Stimulated activated CD8-positive, alpha-beta memory T cell treated with anti-CD3 and anti-CD28 coated beads, Interleukin-4, amount 100 ng/mL, for 1 hour (primary cell): Measurements from ENCODE around the gene KRT6B.
"Not testable (repeated sequence)": the region's sequence is repeated elsewhere in the genome, so short reads cannot be mapped to it uniquely, and the experiment has no call there.

Source experiments
- DNase-seq, 2 donors: peaks; one replicate each; pipeline ENCODE4 v3.0.0-alpha.2; 2020; ENCODE audit warnings: low read depth in 2 of 2, low spot score in 1 of 2

Gene KRT6B

DNA sequence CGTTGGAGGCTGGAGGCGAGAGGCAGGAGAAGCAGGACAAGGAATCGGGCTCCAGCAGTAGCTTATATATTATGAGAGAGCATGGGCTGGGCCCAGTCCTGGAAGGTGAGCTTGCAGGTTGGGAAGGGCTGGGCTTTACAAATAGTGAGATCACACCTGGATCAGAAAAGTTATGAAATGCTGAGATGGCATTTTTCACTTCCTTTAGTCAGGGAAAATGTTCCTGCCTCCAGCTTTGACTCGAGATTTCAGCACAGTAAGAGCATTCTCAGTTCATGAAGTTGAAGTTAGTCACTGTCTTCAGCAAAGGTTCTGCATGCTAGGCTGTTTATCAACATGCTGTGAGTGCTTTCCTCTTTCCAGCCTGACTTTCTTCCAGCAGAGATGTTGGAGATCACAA is 21.8 kb upstream of the KRT6B start, which contains the start of gene KRT6C:
TSS of gene KRT6C (minus strand) at position 38 of the 400 bp plus-strand sequence. CDS start 68 bp downstream, outside the sequence.
- DNase-seq: no peak

- DNase-seq: no peak
Observed at GRCh38 chr12:52469853-52470252, 17.9 kb upstream of the KRT6B start.

GRCh38 chr12:52464897-52465296 is 13.0 kb upstream of the KRT6B start:
- DNase-seq: no peak

DNA sequence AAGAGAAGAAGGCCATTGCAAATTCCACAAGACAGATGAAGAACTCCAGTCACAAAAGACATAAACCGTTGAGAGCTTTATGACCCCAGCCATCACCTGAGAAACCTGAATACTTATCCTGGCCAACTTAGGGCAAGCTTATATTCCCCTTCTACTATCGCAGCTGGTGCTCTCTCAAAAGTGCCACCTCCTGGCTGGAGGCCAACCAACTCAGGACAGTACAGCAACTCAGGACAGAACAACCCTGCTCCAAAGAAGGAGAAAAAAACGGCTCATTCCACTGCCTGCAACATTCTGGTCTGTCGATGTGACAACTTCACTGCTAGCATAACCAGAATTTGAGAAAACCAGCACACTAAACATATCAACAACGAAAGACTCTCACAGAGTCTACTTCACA is 9.7 kb upstream of the KRT6B start:
- DNase-seq: no peak

DNA sequence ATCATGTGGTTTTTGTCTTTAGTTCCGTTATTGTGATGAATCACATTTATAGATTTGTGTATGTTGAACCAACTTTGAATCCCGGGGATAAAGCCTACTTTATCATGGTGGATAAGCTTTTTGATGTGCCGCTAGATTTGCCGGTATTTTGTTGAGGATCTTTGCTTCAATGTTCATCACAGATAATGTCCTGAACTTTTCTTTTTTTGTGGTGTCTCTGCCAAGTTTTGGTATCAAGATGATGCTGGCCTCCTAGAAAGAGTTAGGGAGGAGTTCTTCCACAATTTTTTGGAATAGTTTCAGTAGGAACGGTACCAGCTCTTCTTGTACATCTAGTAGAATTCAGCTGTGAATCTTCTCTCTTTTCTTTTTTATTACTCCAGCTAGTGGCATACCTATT is 6.9 kb upstream of the KRT6B start:
- no peak for DNase-seq

DNA sequence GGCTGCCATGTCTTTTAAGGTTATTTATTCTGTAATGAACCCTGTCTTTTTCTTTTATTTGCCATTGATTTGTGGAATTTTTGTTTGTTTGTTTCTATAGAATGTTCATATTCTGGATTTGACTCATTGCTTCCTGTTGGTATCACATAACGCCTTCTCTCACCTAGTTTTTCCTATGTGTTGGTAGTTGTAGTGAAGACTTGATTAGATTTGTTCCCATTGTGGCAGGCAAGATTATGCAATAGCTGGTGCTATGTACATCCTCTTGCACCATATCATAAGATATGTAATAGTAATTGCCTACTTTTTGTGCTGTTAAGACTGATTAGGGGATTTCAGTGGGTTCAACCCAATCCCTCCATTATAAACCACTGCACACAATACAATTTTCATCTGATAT is 3.9 kb upstream of the KRT6B start:
- DNase-seq: no peak

DNA sequence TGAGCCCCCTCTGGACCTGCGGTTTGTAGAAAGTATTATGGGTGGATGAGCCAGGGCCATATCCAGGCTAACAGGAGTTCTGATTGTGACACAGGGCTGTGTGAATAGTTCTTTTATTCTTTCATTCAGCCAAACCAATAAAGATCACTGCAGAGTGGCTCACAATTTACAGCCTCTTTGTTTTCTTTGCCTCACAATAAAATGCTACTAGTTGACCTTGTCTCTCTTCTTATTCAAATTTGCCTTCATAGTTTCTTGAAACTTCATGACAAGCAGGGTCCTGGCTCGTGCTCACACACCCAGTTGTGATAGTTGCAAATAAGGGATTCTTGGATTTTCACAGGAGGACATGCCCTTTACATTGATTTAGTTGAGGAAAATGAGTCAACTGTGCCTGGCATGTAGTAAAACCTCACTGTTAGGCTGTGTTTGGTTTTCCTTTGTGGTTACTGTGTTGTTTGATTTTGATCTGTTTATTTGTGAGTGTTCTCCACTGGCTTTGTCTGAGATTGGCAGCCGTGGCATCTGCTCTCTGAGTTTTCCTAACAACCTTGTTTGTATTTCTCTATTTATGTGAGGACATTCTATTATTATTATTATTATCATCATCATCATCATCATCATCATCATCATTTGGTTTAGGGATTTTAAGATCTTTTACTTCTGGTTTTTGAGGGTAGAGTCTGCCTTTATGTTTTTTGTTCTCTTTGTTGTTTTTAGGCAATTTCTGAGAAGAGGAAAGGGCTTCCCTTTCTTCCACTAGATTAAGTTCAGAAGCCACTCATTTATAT is 2.7 kb upstream of the KRT6B start:
- DNase-seq: no peak

- DNase-seq: no peak
Observed at GRCh38 chr12:52448228-52448627, 3.7 kb downstream of the KRT6B start.

DNA sequence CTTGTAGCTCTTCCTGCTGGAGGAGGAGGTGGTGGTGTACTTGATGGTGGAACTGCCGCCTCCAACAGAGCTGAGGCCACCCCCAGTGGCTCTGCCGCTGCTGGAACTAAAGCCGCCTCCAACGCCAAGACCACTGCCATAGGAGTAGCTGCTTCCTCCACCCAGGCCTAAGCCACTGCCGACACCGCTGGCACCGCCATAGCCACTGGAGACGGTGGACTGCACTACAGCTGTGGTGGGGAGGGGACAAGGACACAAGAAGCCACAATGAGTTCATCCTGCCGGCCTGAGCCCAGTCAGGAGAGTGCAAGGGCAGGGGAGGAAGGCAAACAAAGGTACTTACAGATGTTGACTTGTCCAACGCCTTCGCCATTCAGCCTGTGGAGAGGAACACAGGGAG is 4.8 kb downstream of the KRT6B start:
- not testable (repeated sequence) for DNase-seq

DNA sequence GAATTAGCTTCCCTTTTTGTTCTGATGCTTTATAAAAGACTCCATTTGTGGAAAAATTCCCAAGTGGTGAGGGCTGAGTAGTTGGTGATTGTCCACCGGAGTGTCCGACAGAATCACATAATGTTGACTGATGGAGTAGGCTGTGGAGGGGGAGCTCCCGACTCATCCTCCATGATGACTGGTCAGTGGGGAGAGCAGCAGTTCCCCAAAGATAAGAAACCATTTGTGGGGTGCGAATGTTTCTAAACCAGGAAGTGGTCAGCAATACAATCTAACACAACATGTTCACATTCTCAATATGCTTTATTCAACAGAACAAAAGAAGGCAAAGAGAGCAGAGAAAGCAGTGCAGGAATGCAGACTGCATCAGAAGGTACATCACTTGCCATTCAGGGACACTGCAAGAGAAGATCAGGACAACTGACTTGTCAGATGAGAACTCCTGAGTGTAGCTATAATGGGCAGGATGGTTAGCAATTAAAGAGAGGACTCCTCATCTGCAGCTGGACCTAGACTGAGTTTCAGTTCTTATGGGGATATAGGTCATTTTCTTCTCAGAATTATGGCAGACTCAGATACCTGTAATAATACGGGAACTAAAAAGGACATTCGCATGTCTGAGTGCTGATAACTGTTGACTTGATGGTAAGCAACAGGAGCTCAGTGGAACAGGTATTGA is 5.4 kb downstream of the KRT6B start:
- no peak for DNase-seq

DNA sequence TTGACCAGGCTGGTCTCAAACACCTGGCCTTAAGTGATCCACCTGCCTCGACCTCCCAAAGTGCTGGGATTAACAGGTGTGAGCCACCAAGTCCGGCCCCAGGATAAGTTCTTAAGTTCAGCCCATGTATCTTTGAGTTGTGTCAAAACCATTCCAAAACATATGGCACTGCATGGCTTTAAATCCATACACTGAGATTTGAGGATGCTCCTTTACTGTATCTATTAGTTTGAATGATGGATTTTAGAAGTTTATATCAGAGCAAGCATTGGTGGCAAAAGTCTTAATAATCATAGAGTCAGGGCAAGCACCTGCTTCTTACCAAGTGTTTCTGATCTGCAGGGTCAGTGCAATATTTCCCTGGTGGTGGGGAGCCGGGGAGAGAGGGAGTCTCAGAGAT is 6.1 kb downstream of the KRT6B start:
- no peak for DNase-seq

DNA sequence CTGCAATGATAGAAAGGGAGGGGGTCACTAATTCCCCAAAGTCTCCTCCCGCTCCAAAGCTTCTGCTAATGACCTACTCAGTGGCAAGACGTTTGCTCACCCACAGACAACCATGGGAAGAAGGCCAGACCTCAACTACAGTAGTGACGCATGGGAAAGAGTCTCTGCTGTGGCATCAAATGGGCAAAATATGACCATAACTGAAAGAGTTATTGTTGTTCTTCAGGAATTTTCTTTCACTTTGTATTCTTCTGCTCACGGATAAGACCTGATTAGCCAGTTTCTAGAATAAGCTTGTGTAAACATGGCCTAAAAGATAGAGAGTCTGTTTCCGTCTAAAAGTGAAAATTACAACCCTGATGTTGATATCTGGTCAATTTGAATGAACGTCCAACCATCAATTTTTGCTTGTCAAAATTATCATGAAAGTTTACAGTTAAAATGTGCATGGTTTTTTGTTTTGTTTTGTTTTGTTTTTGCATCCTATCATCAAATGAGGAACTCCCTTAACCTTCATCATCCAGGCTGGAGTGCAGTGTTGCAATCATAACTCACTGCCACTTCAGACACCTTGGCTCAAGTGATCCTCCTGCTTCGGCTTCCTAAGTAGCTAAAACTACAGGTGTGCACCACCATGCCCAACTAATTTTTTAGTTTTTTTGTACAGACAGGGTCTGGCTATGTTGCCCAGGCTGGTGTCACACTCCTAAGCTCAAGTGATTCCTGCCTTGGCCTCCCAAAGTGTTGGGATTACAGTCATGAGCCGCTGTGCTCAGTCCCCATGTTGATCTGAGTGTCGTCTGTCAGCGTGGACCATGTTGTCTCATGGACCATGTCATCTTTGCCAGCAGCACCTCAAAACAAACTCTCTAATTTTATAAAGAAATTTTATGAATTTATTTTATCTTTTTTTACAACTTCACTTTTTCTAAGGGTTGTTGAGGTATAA is 7.0 kb downstream of the KRT6B start:
- DNase-seq: no peak

DNA sequence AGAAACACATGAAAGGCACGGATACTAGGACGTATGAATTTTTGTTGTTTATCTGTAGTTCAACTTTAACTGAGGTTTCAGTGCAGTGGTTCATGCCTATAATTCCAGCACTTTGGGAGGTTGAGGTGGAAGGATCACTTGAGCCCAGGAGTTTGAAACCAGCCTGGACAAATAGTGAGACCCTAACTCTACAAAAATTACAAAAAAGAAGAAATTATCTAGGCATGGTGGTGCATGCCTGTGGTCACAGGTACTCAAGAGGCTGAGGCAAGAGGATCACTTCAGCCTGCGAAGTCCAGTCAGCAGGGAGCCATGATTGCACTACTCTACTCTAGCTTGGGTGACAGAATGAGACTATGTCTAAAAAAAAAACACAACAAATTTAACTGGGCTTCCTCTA is 8.0 kb downstream of the KRT6B start:
- no peak for DNase-seq

DNA sequence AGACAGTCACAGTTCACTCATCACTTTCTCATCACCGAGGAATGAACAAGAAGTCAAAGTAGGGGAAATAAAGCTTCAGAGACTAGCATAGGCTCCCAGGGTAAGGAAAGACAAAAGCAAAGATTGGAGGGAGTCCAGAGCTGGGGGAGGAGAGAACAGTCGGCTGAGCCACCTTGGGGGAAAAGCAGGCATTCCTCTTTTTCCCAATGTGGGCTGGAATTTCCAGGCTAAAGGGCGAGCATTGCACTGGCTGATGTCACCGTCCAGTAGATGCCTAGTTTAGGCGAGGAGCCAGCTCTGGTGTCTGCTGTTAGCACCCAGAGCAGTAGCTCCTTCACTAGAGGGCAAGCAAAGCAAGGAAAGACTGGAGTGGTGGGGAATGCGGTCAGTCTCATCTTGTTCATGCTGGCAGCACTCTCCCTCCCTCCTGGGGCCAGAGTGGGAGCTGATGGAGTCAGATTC is 9.3 kb downstream of the KRT6B start:
- DNase-seq: no peak

GRCh38 chr12:52441320-52441911 is 10.5 kb downstream of the KRT6B start:
- DNase-seq: no peak

- DNase-seq: no peak
Observed at GRCh38 chr12:52440821-52441319, 11.1 kb downstream of the KRT6B start.

GRCh38 chr12:52439845-52440244 is 12.1 kb downstream of the KRT6B start:
- no peak for DNase-seq

GRCh38 chr12:52439420-52439819 is 12.5 kb downstream of the KRT6B start:
- DNase-seq: no peak

GRCh38 chr12:52438305-52439301 is 13.3 kb downstream of the KRT6B start:
- no peak for DNase-seq

DNA sequence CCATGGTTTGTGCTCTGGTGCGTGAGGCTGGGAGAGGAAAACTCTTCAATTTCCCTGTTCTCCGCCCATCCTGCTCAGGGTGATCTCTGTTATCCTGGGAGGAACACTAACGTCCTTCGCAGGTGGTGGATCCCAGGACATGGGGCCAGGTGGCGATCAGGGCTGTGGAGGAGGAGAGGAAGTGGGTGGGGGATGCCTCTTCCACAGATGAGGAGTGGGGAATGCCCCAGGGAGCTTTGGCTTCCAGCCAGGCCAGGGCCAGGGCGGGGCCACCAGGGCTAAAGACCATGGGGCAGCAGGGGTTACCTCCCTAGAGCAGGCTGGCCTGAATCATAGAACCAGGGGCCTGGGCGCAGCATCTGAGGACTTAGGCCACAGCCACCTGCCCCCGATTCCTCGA is 14.4 kb downstream of the KRT6B start:
- no peak for DNase-seq
